ENCODE measurements around the gene FKBP7. TPM values are rescaled to one million over a fixed set of nuclear protein-coding genes. Genes with fewer than 3 reads are reported as not detected.

The FKBP7 gene
- total and polyA plus RNA-seq, 8 donors = 1.1 to 5.4 (median 2.5) TPM

DNA sequence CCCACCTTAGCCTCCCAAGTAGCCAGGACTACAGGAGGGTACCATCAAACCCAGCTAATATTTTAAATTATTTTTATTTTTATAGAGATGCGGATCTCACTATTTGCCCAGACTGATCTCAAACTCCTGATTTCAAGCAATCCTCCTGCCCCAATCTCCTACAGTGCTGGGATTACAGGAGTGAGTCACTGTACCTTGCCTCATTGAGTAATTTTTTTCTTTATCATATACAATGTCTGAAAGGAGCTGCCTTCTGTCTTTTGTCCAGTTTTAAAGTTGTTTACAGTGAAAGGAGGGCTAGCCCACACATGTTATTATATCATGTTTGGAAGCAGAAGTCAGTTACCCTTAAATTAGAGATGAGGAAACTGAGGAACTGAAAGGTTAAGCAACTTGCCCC lies 60.0 kb downstream of the FKBP7 start:
- Histone ChIP-seq H3K36me3 (no peaks in the 10 kb centered on the region), H3K4me1 (no peaks in the 10 kb centered on the region), H3K27me3 (no peaks in the 10 kb centered on the region), H3K27ac (no peak overlapping the region), H3K4me3 (no peak overlapping the region), H3K9me3 (no peaks in the 10 kb centered on the region)
- no peak for DNase-seq
- no peak for TF ChIP-seq CTCF (IDR thresholded peaks at IDR 0.05)
- WGBS, 2 donors = 88 to 94% methylated on average over 1 of the region's 1 CpG
- no peak for FAIRE-seq
- intact Hi-C loops (cut with DNase I) = no loop called here
- ATAC-seq = no peak

GRCh38 chr2:178417916-178418315 lies 60.5 kb downstream of the FKBP7 start:
- intact Hi-C loops (cut with DNase I) = no loop called here
- Histone ChIP-seq H3K4me3 (no peak overlapping the region), H3K9me3 (no peaks in the 10 kb centered on the region), H3K4me1 (no peaks in the 10 kb centered on the region), H3K27ac (no peak overlapping the region), H3K27me3 (no peaks in the 10 kb centered on the region), H3K36me3 (no peaks in the 10 kb centered on the region)
- TF ChIP-seq CTCF (IDR thresholded peaks at IDR 0.05) = no peak
- no peak for FAIRE-seq
- no peak for ATAC-seq
- no peak for DNase-seq
- WGBS, 2 donors = 89 to 93% methylated on average over 3 of the region's 3 CpGs

DNA sequence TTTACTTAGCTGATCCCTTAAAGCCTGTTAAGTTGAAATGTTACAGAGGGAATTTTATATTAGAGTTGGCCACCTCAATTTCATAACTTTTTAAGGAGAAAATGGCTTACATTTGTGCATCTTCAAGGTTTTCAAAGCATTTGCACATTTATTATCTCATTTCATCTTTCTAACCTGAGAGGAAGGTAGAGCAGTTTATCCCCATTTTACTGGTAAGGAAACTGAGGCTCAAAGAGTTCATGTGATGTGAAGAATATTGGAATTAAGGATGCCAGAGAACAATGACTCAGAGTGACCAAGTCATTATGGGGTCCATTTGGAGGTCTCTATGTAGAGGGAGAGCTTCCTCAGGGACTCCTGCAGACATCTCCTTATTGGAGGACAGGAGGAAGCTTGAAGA lies 62.4 kb downstream of the FKBP7 start:
- H3K27ac ChIP-seq = no peak overlapping the region
- intact Hi-C loops (cut with DNase I) = no loop called here
- no peak for DNase-seq
- FAIRE-seq = no peak
- H3K36me3 ChIP-seq = no peaks in the 10 kb centered on the region
- H3K27me3 ChIP-seq = no peaks in the 10 kb centered on the region
- H3K4me3 ChIP-seq = no peak overlapping the region
- no peak for TF ChIP-seq CTCF (IDR thresholded peaks at IDR 0.05)
- no peaks in the 10 kb centered on the region for H3K9me3 ChIP-seq
- H3K4me1 ChIP-seq = no peaks in the 10 kb centered on the region
- ATAC-seq = no peak

DNA sequence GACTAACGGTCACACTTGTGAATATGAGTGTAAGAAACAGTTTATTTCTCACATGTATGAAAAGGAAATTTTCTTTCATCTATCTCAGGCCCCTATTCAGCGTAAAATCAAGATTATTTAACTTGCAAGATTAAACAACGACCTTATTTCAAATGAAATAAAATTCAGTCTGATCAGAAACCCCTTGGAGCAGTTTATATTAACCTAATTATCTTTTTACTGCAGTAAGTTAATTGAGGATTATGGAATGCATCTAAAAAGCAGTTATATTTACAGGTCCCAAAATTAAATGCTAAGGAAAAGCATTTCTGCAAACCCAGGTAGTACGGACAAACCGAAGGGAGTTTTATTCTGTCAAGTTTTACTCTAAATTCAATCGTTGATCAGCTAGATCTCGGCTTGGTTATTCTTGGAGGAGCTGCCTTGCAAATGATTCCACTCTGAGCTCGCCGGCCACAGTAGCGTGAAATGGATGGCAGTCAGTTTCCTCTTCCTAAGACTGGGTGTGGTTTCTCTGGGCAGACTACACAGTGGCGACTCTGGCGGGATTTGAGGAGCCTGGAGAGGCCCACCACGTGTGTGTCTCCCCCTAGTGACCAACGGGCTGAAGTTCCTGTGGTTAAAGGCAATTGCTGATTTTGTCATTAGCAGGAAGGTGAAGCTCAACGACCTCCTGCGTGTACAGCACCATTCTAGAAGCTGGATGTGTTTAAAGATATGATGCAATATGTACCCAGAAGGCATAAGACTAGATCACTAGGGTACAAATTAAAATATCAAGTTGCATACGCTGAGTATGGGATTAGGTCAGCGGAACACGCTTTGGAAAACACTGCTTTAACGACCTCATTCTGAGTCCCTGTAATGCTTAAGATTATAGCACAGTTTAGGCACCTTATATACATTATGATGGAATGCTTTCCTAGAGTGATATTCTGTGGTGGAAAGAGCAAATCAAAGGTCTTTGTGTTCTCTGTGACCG lies 63.8 kb downstream of the FKBP7 start:
- ATAC-seq (peak; percentile 92 to 97 (median 95)), DNase-seq (peak; percentile 83 to 89 (median 84)), FAIRE-seq (no peak)
- Histone ChIP-seq H3K27ac (peak overlapping the region in 3 of 4 donors; percentile 82 to 94 (median 91)), H3K4me3 (peak overlapping the region; percentile 49 to 73 (median 50)), H3K27me3 (peaks cover 0 to 3% (median 0%) of the 10 kb centered on the region in 4 donors), H3K4me1 (no peaks in the 10 kb centered on the region), H3K36me3 (no peaks in the 10 kb centered on the region), H3K9me3 (no peaks in the 10 kb centered on the region)
- WGBS, 2 donors = 17 to 19% methylated on average over 21 of the region's 21 CpGs
- peak; percentile 76 to 87 (median 81) for TF ChIP-seq CTCF (IDR thresholded peaks at IDR 0.05)
- intact Hi-C loops (cut with DNase I) = no loop called here

Other genes starting within 250 kb of the FKBP7 start
- gene PRKRA, start 27.4 kb downstream of the FKBP7 start, total RNA-seq = 10 to 100 TPM; 17.6 to 23.7 (median 20.5) TPM
- gene PRKRA, start 27.4 kb downstream of the FKBP7 start, polyA plus RNA-seq = 10 to 100 TPM; 21.7 to 34.3 TPM
- gene PJVK, start 27.2 kb downstream of the FKBP7 start, total RNA-seq = 1 to 10 TPM in 5 of 6 donors, under 1 TPM in 1; 0.88 to 1.9 (median 1.4) TPM
- 1 to 10 TPM; 5.0 to 7.1 TPM for gene PJVK, start 27.2 kb downstream of the FKBP7 start, polyA plus RNA-seq
- 10 to 100 TPM; 10.2 to 18.6 (median 11.9) TPM for gene PLEKHA3, start 1.9 kb upstream of the FKBP7 start, total RNA-seq
- 1 to 10 TPM; 1.2 to 2.5 TPM for gene PLEKHA3, start 1.9 kb upstream of the FKBP7 start, polyA plus RNA-seq